HG02642 (cell line): ENCODE measurements around the gene MGAT5.

Source experiments
- ATAC-seq: cut with Tn5 transposase; IDR thresholded peaks from one replicate; pipeline ENCODE4 v1.9.1; 2021; ENCODE audit warnings: mild to moderate bottlenecking; ENCODE audit not compliant: unreplicated experiment, poor library complexity

The MGAT5 gene

DNA sequence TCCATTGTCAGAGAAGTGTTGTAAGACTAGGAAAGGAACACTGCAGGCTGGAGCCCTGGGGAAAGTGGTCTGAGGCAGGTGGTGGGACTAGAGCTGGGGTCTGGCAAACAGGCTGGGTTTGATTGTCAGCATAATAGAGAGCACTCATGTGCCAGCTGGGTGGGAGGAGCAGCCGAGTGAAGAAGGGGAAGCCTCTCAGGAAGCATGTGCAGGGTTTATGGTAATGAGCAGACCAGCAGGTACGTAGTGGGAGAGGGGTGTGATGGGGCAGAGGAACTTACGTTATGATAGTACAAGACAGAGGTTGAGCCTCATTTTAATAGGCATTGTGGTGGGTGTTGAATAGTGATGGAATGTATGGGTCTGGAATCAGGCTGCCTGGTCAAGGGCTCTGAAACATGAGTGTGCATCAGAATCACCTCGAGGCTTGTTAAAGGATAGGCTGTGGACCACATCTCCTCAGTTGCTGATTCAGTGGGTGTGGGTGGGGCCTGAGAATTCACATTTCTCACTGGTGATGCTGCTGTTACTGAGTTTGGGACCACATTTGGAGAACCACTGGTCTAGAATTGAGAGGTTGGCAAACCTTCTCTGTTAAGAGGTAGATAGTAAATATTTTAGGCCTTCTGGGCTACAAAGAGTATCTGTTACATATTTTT lies 1.7 kb upstream of the MGAT5 start:
- ATAC-seq: no peak

- peak; percentile 75 for ATAC-seq
Measured at GRCh38 chr2:134253117-134253704, 661 bp upstream of the MGAT5 start.

- ATAC-seq: no peak
Measured at GRCh38 chr2:134254824-134255223, 952 bp downstream of the MGAT5 start.

GRCh38 chr2:134256956-134257355 lies 3.1 kb downstream of the MGAT5 start:
- no peak for ATAC-seq

- ATAC-seq: no peak
Measured at GRCh38 chr2:134257509-134257908, 3.6 kb downstream of the MGAT5 start.

DNA sequence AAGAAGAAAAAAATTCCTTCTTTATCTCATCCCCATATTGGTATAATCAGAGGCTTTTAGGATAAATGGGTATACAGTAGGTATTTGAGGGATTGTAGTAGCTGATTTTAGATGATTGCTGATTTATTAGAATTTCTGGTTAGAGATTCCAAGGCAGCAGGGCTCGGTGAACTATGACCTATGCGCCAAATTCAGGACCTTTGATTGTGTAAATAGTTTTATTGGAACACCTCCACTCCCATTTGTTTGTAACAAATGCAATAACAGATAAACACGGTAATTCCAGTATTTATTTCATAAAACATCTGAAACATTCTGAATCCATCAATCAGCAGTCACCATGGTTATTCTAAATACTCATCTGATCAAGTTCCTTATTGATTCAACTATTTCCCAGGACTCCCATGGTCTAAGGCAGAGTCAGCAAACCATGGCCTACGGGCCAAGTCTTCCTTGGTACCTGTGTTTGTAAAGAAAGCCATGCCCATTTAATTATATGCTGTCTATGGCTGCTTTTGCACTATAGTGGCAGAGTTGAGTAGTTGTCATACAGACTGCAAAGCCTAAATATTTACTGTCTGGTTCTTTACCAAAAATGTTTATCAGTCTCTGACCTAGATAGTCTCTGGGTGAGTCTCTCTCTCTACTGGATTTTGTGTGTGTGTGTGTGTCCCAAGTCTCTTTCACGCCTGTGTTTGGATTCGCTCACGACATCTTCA lies 4.3 kb downstream of the MGAT5 start:
- ATAC-seq: no peak

DNA sequence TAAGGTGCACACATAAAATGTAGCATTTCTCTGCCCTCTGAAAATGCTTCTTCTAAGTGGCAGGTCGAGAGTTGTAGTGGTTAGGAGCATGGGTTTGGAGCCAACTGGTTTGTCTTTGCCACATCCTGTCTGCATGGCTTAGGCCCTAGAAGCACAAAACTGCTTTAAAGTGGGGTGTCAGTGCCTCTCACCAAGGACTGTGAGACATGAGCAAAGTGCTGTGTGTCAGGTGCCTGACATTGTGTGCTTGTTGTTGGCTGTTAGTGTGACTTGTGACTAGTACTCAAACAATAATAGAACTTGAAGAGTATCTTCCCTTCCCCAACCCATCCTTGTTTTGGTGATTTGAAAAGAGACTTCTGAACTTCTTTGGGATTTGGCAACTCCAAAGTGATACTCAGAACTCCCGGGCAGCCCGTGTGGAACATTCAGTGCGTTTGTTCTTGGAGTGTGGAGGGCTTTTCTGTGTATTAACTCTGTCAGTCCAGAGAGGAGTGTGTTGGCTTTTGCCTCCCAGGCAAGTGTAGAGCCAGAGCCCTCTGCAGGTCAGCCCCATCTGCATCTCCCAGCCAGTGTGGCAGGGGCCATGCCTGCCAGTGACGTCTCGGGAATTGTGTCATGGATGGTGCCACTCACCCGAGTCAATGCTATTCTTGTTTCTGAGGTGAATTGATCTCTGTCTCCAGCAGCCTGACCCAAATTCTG lies 5.0 kb downstream of the MGAT5 start:
- ATAC-seq: no peak

- no peak for ATAC-seq
Measured at GRCh38 chr2:134259571-134259970, 5.7 kb downstream of the MGAT5 start.

- no peak for ATAC-seq
Measured at GRCh38 chr2:134259994-134260393, 6.1 kb downstream of the MGAT5 start.

DNA sequence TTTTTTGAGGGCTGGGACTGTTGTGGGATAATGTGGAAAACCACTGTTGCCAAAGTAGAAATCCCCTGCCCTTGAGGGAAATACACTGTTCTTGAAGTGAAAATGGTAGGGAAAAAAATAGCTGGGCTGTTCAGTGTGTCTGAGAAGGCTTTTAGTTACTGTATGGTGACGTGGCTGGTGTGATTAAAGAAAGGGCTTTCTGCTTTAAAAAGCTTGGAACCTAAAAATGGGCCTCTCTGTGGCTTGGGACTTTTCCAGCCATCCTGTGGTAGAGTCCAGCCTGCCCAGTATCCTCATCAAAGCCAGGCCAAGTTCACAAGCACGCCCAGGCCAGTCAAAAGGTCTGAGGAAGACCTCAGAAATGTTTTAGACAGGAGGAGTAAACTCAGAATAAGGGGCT lies 6.8 kb downstream of the MGAT5 start:
- no peak for ATAC-seq

GRCh38 chr2:134261398-134262131 lies 7.7 kb downstream of the MGAT5 start:
- peak; percentile 53 for ATAC-seq

DNA sequence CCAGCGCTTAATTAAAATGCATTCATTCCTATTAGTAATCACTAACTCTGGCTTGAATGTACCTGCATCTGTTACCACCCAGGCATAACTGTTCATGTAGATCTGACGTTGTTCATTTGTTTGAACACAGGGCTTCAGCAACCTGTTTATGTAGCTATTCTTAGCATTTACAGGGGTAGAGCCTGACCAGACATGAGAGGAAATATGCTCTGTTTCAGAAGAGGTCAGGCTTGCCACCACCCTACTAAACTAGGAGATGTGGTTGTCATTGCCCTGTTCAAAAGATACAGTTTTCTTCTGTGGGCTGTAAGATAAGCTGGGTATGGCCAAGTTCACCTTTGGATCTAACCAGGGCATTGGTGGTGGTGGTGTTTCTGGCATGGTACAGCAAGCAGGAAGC lies 8.8 kb downstream of the MGAT5 start:
- ATAC-seq: no peak

DNA sequence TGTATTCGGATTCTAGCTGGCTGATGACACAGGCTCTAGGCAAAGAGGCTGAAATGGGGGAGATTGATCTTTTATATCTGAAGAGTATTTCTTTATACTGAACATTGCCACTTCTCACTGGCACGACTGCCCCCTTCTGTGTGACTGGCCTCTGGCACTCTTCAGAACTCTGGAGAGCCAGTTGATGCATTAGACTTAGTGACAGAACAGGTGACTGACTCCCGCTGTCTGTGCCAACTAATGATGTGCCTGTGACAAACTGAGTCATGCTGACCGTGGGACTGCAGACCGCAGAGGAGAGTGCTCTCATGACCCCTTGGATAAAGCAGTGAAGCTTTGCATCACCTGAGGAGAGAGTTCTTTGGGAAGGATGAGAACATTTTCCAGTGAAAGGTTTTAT lies 14.4 kb downstream of the MGAT5 start:
- ATAC-seq: no peak

DNA sequence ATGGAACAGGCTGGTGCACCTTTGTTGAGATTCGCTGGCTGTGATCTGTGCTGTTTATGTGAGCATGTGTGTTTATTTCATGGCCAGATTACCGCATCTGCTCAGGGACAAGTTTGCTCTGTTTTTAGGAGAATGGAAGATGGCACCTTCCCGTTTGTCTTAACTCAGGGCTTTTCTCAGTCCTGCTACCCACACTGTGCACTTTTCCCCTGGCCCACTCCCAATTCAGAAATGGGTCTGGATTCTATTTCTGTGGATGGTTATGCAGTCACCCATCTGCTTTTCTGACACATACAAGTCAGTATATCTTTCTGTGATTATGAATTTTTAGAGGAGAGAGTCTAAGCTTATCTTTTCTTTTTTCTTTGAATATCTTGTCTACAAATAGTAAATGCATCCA lies 15.4 kb downstream of the MGAT5 start:
- ATAC-seq: no peak

DNA sequence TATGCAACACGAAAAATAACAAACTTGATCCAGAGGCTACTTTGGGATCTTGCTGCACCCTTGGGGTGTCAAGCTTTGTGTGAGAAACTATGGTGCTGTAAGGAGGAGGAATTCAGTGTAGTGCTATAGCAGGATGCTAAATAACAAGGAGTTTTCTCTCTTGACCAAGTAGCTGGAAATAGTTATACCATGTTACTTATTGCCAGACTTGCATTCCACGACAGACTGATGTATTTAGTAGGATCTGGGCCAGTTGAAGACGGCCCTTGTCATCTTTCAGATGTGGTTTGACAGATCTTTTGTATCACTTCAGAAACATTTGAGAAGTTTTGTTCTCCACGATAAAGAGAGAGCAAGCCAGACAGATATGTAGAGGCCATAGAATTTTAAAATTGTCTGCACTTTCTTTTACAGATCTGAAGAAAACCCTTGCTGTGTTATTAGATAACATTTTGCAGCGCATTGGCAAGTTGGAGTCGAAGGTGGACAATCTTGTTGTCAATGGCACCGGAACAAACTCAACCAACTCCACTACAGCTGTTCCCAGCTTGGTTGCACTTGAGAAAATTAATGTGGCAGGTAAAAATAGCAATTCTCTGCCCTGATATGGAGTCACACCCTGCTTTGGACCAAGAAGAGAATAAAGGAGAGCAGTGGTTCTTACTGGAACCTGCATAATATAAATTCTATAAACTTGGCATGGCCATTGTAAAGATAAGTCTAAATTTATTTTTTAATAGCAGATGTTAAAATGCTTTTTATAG lies 16.3 kb downstream of the MGAT5 start:
- no peak for ATAC-seq

GRCh38 chr2:134271758-134272157 lies 17.9 kb downstream of the MGAT5 start:
- no peak for ATAC-seq

DNA sequence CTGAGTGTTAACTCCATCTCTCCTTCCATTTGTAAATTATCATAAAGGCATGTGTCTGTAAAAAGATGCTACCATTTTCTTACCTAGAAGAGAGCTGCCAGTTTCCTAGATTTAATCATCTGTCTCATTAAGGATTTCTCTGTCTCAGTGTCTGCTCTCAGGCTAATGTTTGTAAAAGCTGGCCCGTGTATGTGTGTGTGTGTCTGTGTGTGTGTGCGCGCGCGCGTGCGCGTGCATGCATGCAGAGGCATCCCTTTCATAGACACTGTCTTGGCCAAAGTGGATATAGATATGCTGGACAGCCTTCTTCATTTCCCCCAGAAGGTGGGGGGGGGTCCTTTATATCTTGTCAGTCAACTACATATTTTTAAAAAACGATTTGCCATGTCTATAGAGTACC lies 18.9 kb downstream of the MGAT5 start:
- no peak for ATAC-seq

DNA sequence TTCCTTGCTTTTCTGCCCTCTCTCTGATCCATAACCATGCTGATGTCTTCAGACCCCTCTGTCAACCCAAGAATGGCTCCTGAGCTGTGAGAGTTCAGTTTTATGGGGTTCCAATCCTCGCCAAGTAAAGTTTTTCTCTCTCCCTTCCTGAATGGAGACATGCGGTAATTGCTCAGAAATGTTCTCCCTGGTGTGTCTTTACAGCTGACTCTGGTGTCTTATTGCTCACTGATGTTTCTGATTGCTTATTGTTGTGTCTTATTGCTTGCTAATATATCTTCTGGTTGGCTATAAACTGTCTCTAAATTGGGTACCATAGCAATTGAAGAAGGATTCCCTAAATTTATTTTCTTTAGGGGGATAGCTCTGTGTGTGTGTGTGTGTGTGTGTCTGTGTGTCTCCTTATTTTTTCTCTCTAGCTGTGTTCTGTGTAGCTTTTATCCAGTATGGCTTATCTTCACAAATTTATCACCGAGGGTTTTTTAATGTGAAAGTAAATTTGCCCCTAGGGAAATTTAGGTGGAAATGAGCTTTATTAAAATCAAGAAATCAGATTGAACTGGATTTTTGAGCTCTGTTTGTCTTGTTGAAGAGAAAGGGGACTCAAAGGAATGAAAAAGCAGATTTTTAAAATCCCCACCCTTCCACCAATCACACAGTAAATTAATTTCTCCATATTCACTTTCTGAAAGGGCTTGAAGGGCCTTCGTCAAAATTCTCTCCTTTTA lies 19.5 kb downstream of the MGAT5 start:
- no peak for ATAC-seq

DNA sequence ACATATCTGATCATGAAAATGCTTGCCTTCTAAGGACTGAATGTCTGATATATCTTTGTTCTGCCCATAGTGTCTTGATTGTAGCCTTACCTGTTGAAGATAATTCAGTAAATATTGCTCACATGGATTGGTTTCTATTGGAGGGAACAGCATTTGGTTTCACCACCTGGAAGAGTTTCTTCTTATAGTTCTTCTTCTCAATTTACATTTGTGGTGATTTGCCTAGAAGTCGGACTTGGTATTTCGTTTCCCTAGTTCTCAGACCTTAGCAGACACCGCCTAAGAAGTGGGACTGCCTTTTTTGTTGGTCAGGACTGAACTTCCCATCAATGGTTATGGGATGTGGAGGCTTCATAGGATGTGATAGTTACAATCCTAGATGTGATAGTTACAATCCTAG lies 20.2 kb downstream of the MGAT5 start:
- ATAC-seq: no peak
